ENCODE measurements around the gene QPCT.
"Not testable (repeated sequence)": the region's sequence is repeated elsewhere in the genome, so short reads cannot be mapped to it uniquely, and the experiment has no call there.

The QPCT gene

GRCh38 chr2:37357530-37357929, 13.1 kb downstream of the QPCT start:
- no peak for DNase-seq (ENCODE audit: low read depth in 3 of 3)

GRCh38 chr2:37358466-37358865, 14.0 kb downstream of the QPCT start:
- no peak for DNase-seq (ENCODE audit: low read depth in 3 of 3)

DNA sequence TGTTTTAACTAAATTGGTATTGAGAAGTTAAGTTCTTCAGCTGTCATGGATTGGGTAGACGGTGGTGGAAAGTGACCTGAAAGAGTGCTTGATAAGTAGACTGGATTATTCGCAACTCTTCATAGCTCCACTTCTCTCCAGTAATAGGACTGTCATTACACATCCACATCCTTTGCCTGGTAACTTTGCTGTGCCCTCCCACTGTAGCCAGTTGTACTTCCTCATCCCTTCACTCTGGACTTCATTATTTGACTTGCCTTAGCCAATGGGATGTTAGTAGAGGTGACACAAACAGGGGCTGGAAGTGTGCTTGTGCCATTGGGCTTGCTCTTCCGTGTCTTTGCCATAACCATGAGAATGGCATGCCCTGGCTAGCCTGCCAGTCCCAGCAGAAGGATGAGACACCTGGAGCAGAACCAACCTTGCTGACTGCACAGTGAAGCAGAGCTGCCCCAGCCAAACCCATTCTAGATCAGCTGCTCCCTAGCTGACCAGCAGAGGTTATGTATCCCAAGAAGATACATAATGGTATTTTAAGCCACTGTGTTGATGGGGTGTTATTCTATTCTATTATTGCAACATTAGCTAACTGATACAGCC, 16.9 kb downstream of the QPCT start:
- no peak for DNase-seq (ENCODE audit: low read depth in 3 of 3)

DNA sequence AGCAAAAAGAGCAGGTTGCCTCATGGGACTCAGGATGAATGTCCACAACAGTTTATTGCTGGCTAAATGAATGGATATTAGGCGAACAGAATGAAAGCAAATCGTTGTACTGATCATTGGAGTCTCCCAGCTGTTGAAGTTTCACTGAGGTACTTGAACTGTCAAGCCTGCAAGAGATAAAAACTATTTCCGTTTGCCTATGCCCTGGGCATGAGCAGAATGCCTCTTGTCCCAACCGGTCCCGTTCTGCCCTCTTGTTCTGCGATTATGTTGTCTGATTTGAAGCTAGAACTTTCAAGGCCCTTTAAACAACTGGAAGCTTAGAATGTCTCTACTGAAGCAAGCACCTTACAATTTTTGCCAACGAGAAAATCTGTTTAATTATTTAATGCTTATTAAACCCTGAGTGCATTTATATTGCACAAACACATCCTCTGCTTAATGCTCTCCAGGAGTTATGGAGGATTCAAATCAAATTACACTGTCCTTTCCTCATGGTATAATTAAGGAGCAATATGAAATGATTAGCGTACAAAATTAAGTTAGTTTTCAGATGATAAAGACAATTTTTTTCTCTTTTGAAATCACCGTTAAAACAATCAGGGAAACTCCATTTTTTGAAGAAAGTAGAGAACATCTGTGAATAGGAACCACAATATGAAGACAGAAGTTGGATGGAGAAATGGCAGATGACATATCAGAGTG, 17.7 kb downstream of the QPCT start:
- DNase-seq (ENCODE audit: low read depth in 3 of 3) = no peak

DNA sequence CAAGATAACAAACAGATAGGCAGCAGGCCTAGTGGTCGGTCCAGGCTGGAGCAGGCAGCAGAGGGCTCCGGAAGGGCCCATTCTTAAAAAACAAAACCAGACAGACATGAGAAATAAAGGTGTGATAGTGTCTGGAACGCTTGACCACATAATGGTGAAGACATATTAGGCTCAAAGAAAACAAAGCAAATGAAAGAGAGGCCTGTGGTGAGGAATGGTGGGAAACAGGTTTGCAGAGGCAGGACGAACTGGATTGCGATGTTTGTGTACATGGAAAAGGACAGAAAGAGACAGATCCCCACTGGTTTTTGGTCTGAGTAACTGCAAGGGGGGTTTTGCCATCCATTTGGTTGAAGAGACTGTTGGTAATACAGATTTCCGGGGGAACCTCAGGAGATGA, 19.9 kb downstream of the QPCT start:
- DNase-seq (ENCODE audit: low read depth in 3 of 3) = no peak

GRCh38 chr2:37365669-37366068, 21.2 kb downstream of the QPCT start:
- no peak for DNase-seq (ENCODE audit: low read depth in 3 of 3)

GRCh38 chr2:37366773-37367172, 22.3 kb downstream of the QPCT start:
- DNase-seq (ENCODE audit: low read depth in 3 of 3) = no peak

GRCh38 chr2:37367310-37367709, 22.9 kb downstream of the QPCT start:
- DNase-seq (ENCODE audit: low read depth in 3 of 3) = no peak

DNA sequence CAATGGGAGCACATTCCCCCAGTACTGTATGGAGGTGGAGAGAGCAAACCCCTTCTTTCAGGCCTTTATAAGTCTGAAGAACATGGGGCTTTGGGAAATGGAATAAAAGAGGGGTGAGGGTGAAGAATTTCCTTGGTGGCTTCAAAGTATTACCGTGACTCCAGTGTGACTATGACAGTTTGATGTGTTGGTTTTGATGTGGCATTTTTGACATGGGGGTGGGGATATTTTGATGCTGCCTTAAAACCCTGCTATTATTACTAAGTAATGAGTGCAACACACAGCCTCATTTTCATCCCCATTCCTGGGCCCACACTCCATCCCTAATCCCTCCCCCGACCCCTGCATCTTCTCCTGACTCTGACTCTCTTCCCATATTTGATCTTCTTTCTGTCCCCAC, 23.6 kb downstream of the QPCT start:
- no peak for DNase-seq (ENCODE audit: low read depth in 3 of 3)

DNA sequence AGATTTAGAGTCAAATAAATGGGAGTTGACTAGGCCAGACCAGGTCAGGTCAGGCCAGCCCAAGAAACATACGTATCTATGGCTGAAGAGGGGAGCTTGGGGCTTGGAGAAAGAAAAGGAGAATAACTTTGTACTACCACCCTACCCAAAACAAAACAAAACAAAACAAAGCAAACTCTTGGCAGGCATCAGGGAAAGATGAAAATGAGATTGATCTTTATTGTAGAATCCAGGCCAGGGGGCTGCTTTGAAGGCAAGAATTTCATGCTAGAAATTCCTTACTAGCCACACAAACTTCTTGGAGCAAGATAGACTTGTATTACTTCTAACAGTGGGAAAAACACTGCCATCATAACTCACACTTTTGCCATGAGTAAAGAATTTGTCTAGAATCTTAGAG, 26.2 kb downstream of the QPCT start:
- no peak for DNase-seq (ENCODE audit: low read depth in 3 of 3)

GRCh38 chr2:37372000-37372399, 27.6 kb downstream of the QPCT start:
- DNase-seq (ENCODE audit: low read depth in 3 of 3) = no peak

GRCh38 chr2:37375741-37376288, 31.4 kb downstream of the QPCT start:
- DNase-seq (ENCODE audit: low read depth in 3 of 3) = no peak

- peak in 1 of 3 donors; percentile 15 for DNase-seq (ENCODE audit: low read depth in 3 of 3)
Measured at GRCh38 chr2:37376421-37377186, 32.2 kb downstream of the QPCT start.

GRCh38 chr2:37377187-37377532, 32.7 kb downstream of the QPCT start:
- peak in 1 of 3 donors; percentile 26 for DNase-seq (ENCODE audit: low read depth in 3 of 3)

GRCh38 chr2:37378411-37378810, 34.0 kb downstream of the QPCT start:
- DNase-seq (ENCODE audit: low read depth in 3 of 3) = no peak

GRCh38 chr2:37379881-37380296, 35.5 kb downstream of the QPCT start:
- no peak for DNase-seq (ENCODE audit: low read depth in 3 of 3)

DNA sequence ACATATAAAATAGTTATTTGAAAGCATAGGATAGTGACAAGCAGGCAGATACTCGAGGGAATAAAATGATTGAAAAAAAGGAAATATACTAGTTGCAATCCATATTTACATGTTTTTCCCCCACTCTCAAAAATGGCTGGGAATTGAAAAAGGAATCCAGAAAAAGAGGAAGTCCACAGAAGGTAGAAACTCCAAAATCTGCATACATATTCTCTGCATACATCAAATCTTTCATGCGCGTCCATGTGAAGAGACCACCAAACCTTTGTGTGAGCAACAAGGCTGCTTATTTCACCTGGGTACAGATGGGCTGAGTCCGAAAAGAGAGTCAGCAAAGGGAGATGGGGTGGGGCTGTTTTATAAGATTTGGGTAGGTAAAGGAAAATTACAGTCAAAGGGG, 36.4 kb downstream of the QPCT start:
- not testable (repeated sequence) for DNase-seq (ENCODE audit: low read depth in 3 of 3)

- DNase-seq (ENCODE audit: low read depth in 3 of 3) = not testable (repeated sequence)
Measured at GRCh38 chr2:37384261-37384660, 39.8 kb downstream of the QPCT start.

DNA sequence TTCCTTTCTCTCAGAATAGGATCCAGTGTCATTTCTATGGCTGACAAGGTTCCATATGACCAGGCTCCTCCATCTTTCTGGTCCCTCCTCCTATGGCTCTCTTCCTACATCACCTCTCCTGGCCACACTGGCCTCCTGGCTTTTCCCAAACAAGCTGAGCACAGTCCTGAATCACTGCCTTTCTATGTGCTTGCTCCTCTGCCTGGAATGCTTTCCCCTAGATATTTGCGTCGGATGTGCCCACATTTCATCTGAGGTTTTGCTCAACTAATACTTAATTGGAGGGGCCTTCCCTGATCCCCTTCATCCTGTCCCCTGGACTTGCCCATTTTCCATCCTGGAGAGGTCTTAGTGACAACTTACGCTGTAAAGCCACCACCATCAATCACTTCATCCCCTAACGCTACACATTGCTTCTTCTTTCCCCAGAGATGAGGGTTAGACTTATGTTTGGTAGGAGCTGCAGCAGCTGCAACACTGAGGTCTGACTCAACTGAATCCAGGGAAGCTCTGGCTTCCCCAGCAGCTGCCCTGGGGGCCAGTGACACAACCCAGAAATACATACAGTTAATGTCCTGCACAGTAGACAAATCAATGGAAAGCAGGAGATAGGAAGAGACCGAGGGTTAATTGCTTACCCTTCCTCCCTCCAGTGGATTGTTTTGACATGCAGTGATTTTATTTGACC, 42.9 kb downstream of the QPCT start:
- DNase-seq (ENCODE audit: low read depth in 3 of 3) = no peak

- no peak for DNase-seq (ENCODE audit: low read depth in 3 of 3)
Measured at GRCh38 chr2:37388074-37388473, 43.6 kb downstream of the QPCT start.

DNA sequence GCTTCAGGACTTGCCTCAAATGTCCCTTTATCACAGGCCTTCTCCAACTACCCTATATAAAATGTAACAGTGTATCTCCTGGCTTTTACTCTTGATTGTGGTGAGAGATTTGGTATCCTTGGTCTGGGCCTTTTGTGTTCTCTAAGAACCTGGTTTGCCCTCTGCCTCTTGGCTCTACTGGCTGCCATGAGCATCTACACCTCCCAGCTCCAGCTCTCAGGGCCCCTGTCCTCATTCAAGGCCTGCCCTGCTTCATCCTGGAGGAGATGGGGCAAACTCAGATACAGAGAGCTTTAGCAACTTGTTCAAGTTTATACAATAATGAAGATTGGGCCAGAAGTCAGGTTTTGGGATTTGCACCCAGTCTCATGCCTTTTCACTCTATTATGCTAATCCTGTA, 45.0 kb downstream of the QPCT start:
- no peak for DNase-seq (ENCODE audit: low read depth in 3 of 3)

Data from stimulated activated CD4-positive, alpha-beta T cell treated with anti-CD3 and anti-CD28 coated beads, TNF-alpha, amount 100 ng/mL, for 48 hours (primary cell).